ENCODE data around the gene NKAIN1. TPM values are rescaled to one million over a fixed set of nuclear protein-coding genes. Genes with fewer than 3 reads are reported as not detected.

The NKAIN1 gene
- polyA plus RNA-seq, 1 donor from 2014 or later = 33.4 TPM

- Histone ChIP-seq H3K4me2 (ENCODE audit: low read length) (no peak overlapping the region), H4K20me1 (ENCODE audit: insufficient read depth) (no peaks in the 10 kb centered on the region), H3K9me3 (ENCODE audit: low read length) (no peaks in the 10 kb centered on the region), H3K9me2 (ENCODE audit: insufficient read depth, low read length) (no peaks in the 10 kb centered on the region), H3K27ac (ENCODE audit: low read length) (no peak overlapping the region), H3K79me2 (replicated peaks; ENCODE audit: insufficient read depth, low read length) (no peaks in the 10 kb centered on the region), H3F3A (ENCODE audit: insufficient read depth, low read length, poor library complexity, severe bottlenecking) (no peaks in the 10 kb centered on the region), H2AFZ (ENCODE audit: low read depth, low read length) (no peak overlapping the region), H3K4me3 (ENCODE audit: low read length) (no peak overlapping the region), H3K36me3 (ENCODE audit: insufficient read depth, low read length) (no peaks in the 10 kb centered on the region), H3K9ac (ENCODE audit: low read length) (no peak overlapping the region), H3K27me3 (ENCODE audit: insufficient read depth, low read depth, low read length) (no peaks in the 10 kb centered on the region)
- no peak for TF ChIP-seq RAD21 (conservative IDR thresholded peaks at IDR 0.05)
Measured at GRCh38 chr1:31248276-31248675, 8.6 kb upstream of the NKAIN1 start.

GRCh38 chr1:31244326-31244725, 4.6 kb upstream of the NKAIN1 start:
- Histone ChIP-seq H3K79me2 (replicated peaks; ENCODE audit: insufficient read depth, low read length) (peaks cover 7% of the 10 kb centered on the region), H3K4me3 (ENCODE audit: low read length) (no peak overlapping the region), H3K4me2 (ENCODE audit: low read length) (no peak overlapping the region), H3K9ac (ENCODE audit: low read length) (no peak overlapping the region), H3F3A (ENCODE audit: insufficient read depth, low read length, poor library complexity, severe bottlenecking) (no peaks in the 10 kb centered on the region), H3K27me3 (ENCODE audit: insufficient read depth, low read depth, low read length) (no peaks in the 10 kb centered on the region), H3K9me2 (ENCODE audit: insufficient read depth, low read length) (no peaks in the 10 kb centered on the region), H2AFZ (ENCODE audit: low read depth, low read length) (no peak overlapping the region), H3K36me3 (ENCODE audit: insufficient read depth, low read length) (no peaks in the 10 kb centered on the region), H3K27ac (ENCODE audit: low read length) (no peak overlapping the region), H4K20me1 (ENCODE audit: insufficient read depth) (no peaks in the 10 kb centered on the region), H3K9me3 (ENCODE audit: low read length) (no peaks in the 10 kb centered on the region)
- TF ChIP-seq REST (IDR thresholded peaks at IDR 0.05; ENCODE audit: borderline replicate concordance) (no peak), EZH2 (IDR thresholded peaks at IDR 0.05; ENCODE audit: borderline replicate concordance, insufficient read depth, low read length, poor library complexity, severe bottlenecking) (no peak), SMC3 (conservative IDR thresholded peaks at IDR 0.05; ENCODE audit: poor library complexity) (no peak), RAD21 (conservative IDR thresholded peaks at IDR 0.05) (no peak), EP300 (conservative IDR thresholded peaks at IDR 0.05; ENCODE audit: poor library complexity, severe bottlenecking) (no peak), CTCF (IDR thresholded peaks at IDR 0.05; ENCODE audit: poor library complexity, severe bottlenecking) (no peak), MXI1 (conservative IDR thresholded peaks at IDR 0.05; ENCODE audit: poor library complexity, severe bottlenecking) (no peak), POLR2AphosphoS5 (IDR thresholded peaks at IDR 0.05) (no peak), TAF1 (IDR thresholded peaks at IDR 0.05; ENCODE audit: low read depth) (no peak)

Data from neural cell (in vitro differentiated cells).